Epithelial cell of esophagus (primary cell): ENCODE measurements around the gene SLC5A7.

Experiments used
- DNase-seq: peaks from one replicate; pipeline ENCODE4 v3.0.0; 2010; ENCODE audit warnings: low read depth
- H3K4me3 ChIP-seq: 2 replicates; pipeline ENCODE4 v1.5.1; 2011; ENCODE audit warnings: mild to moderate bottlenecking, low read length, control low read depth
- TF ChIP-seq, protein P1 (sequence below): IDR thresholded peaks from 2 replicates; pipeline ENCODE4 v1.5.1; 2011; ENCODE audit warnings: low read depth, mild to moderate bottlenecking, low read length, control low read depth, inconsistent platforms; ENCODE audit not compliant: insufficient read depth; ENCODE audit errors: missing control alignments

Gene SLC5A7

DNA sequence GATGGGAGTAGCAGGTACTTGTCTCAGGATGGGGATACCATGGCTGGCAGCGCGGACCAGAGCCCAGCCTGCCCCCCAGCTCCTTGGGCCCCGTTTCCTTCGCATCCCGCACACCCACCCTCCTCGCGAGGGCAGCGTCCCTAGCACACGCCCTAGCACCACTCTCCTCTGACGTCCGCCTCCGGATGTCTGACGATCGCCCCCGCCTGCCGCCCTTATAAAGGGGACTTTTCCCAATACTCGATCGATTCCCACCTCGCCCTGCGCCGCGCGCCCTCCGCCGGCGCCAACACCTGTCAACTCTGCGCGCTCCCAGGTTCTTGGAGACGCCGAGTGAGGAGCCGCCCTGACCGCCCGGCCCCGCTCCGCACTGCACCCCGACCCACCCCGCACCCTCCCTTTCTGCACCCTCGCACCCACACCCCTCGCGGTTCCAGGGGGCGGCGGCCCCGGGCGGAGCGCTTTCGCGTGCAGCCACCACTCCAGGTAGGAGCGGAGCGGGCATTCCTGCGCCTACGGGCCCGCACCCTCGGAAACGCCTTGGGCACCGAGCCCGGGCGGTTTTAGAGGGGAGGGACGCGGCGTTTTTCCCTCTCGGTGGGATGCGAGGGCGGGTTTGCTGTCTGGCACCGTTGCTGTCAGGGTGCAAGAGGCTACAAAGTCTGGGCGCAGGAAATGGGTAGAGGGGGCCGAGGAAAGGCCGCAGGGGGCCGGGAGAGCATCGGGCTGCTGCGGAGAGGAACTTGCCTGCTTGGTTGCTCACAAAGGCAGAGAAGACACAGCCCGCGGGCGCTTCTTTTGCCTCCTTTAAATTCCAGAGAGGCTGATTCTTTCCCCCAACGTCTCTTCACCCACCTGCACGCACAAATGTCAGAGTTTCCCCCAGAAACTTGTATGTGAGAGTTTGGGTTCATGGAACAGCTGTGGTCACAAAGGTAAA is at the start of gene SLC5A7:
SLC5A7 (plus strand) TSS at position 247 of the 940 bp plus-strand sequence. CDS start 1,632 bp downstream, outside the sequence.
- H3K4me3 ChIP-seq, result no peak within 1 kb of the TSS
- no peak for DNase-seq
- TF ChIP-seq, protein P1, sequence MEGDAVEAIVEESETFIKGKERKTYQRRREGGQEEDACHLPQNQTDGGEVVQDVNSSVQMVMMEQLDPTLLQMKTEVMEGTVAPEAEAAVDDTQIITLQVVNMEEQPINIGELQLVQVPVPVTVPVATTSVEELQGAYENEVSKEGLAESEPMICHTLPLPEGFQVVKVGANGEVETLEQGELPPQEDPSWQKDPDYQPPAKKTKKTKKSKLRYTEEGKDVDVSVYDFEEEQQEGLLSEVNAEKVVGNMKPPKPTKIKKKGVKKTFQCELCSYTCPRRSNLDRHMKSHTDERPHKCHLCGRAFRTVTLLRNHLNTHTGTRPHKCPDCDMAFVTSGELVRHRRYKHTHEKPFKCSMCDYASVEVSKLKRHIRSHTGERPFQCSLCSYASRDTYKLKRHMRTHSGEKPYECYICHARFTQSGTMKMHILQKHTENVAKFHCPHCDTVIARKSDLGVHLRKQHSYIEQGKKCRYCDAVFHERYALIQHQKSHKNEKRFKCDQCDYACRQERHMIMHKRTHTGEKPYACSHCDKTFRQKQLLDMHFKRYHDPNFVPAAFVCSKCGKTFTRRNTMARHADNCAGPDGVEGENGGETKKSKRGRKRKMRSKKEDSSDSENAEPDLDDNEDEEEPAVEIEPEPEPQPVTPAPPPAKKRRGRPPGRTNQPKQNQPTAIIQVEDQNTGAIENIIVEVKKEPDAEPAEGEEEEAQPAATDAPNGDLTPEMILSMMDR, result no peak

DNA sequence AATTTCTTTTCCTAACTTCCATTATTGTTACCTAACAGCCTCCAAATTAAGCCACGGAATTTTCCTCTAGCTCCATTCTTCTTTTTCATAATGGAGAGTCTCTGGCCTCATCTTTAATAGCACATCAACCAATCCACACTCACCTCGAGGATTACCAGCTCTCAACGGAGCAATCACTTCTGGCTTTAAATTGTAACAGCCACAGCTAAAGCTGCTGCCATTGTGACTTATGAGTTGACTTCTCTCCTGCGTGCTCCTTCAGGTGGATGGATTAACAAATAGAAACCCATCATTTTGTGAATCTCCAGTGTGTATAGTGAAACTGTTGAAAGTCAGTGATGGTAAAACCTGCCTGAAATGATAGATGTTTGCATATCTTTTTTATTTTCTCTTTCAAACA is 24.9 kb upstream of the SLC5A7 start:
- H3K4me3 ChIP-seq, result no peak overlapping the region
- no peak for DNase-seq
- TF ChIP-seq, protein P1, result no peak

DNA sequence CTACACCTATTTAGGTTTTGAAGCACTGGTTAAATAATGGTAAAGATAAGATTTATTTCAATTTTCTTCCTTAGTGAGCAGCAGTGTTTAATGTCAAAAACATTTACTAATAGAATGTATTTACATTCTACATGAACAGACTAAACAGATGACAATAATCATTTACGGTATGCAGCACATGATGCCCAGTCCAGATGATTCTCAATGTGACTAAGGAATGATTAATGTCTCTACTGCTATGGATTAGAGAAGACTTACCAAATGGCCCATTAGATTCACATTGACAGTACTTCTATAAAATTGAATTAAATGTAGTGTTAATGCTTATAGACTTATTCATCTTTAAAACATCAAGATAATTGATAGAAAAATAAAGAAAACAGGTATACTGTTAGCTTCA is 22.1 kb upstream of the SLC5A7 start:
- no peak overlapping the region for H3K4me3 ChIP-seq
- DNase-seq, result no peak
- TF ChIP-seq, protein P1, result no peak

DNA sequence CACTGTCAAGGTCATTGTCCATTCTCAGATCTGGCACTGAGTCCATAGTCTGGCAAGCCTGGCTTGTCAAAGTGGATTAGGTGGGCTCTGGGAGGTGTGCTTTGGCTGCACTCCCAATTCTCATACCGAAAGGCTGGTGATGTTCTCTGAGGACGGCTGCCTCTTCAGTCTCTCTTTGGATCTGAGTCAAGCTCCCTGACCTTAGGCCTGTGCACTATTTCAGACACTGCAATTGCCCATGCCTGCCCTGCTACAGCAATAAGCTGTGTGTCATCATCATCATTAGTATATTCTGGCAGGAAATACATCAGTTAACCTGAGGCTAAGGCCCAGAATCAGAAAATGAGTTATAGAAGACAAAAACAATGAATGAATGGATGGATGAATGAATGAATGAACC is 1.6 kb upstream of the SLC5A7 start:
- no peak overlapping the region for H3K4me3 ChIP-seq
- TF ChIP-seq, protein P1, result no peak

DNA sequence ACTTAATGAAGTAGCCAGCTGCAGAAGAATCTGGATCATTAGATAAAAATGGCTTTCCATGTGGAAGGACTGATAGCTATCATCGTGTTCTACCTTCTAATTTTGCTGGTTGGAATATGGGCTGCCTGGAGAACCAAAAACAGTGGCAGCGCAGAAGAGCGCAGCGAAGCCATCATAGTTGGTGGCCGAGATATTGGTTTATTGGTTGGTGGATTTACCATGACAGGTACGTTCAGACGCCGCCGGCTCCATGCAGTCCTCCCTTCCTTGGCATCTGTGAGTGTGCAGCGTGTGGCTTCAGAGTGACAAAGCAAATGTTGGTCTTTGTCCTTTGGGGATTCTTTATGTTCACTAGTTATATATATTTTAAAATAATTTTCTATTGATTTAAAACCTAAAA is 1.8 kb downstream of the SLC5A7 start:
- H3K4me3 ChIP-seq, result no peak overlapping the region
- TF ChIP-seq, protein P1, result no peak
- DNase-seq, result no peak

More for the DNA sequence above, 1.6 kb upstream of the SLC5A7 start:
- DNase-seq, result peak; percentile 23

DNA sequence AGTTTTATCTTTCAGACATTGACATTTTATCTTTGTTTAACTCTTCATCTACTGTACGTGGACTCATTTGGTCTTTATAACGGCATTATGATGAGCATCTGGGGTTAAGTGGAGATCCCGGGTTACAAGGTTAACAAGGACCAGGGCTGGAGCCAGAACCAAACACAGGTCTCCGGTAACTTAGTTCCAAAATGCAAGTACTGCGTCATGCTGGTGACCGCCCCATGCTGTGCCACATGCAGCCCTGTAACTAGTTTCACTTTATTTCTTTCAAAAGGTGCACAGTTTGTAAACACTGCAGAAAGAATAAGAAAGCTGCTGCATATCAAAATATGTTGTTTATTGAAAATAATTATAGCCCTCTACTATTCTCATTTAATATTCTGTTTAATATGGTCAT is 3.1 kb downstream of the SLC5A7 start:
- no peak overlapping the region for H3K4me3 ChIP-seq
- TF ChIP-seq, protein P1, result no peak
- no peak for DNase-seq
